ENCODE data around the gene MED26. TPM values are rescaled to one million over a fixed set of nuclear protein-coding genes. Genes with fewer than 3 reads are reported as not detected.

Gene MED26
- total and polyA plus RNA-seq, 2 of the 13 experiments (the other 11 are each of a cell fraction or from before 2014, with no cell fraction given) = 3.5 to 3.8 TPM

GRCh38 chr19:16572332-16573211 is 55.4 kb downstream of the MED26 start, which contains the start of gene SLC35E1 (continued):
- TF ChIP-seq ZNF772 (CRISPR knock-in tag; IDR thresholded peaks at IDR 0.05) (no peak), TEAD2 (CRISPR knock-in tag; IDR thresholded peaks at IDR 0.05) (no peak), MTF1 (CRISPR knock-in tag; IDR thresholded peaks at IDR 0.05) (no peak), ATF6 (CRISPR knock-in tag; conservative IDR thresholded peaks at IDR 0.05) (no peak), ZNF75D (CRISPR knock-in tag; IDR thresholded peaks at IDR 0.05; ENCODE audit: borderline replicate concordance) (no peak), CEBPB (IDR thresholded peaks at IDR 0.05; ENCODE audit: borderline replicate concordance, low read depth, low read length) (no peak), ZNF430 (CRISPR knock-in tag; IDR thresholded peaks at IDR 0.05) (0 out of 2 replicates have a peak, but pooled peaks have one; percentile 61), CHD2 (IDR thresholded peaks at IDR 0.05; ENCODE audit: low read depth, low read length) (0 out of 2 replicates have a peak, but pooled peaks have one; percentile 12), CTCF (CRISPR knock-in tag; IDR thresholded peaks at IDR 0.05) (0 out of 2 replicates have a peak, but pooled peaks have one; percentile 5), HES4 (CRISPR knock-in tag; IDR thresholded peaks at IDR 0.05; ENCODE audit: borderline replicate concordance) (0 out of 2 replicates have a peak, but pooled peaks have one; percentile 38), DMTF1 (CRISPR knock-in tag; IDR thresholded peaks at IDR 0.05) (no peak), ZNF570 (CRISPR knock-in tag; IDR thresholded peaks at IDR 0.05; ENCODE audit: borderline replicate concordance) (no peak), RXRB (CRISPR knock-in tag; IDR thresholded peaks at IDR 0.05; ENCODE audit: borderline replicate concordance) (peak; percentile 65; the same call in 1 of the 2 replicates), HMG20A (CRISPR knock-in tag; IDR thresholded peaks at IDR 0.05; ENCODE audit: borderline replicate concordance) (no peak), ZNF468 (CRISPR knock-in tag; IDR thresholded peaks at IDR 0.05) (no peak), ZNF574 (CRISPR knock-in tag; IDR thresholded peaks at IDR 0.05) (peak; percentile 95), ERF (CRISPR knock-in tag; IDR thresholded peaks at IDR 0.05) (peak; percentile 62), SIN3B (IDR thresholded peaks at IDR 0.05; ENCODE audit: low read length) (peak; percentile 82; the same call in 1 of the 2 replicates), DNMT1 (CRISPR knock-in tag; IDR thresholded peaks at IDR 0.05) (peak; percentile 48; the same call in 1 of the 2 replicates), NCOA1 (CRISPR knock-in tag; IDR thresholded peaks at IDR 0.05) (0 out of 2 replicates have a peak, but pooled peaks have one; percentile 38), MZF1 (CRISPR knock-in tag; IDR thresholded peaks at IDR 0.05; ENCODE audit: borderline replicate concordance) (no peak)
